NCI-H2227 treated with DMSO at 0.1 percent for 48 hours (cell line): Measurements from ENCODE around the gene ADAMTS2.

Experiments
- DNase-seq: peaks from one replicate; lab custom pipeline; 2025; lab: John Stamatoyannopoulos, UW

ADAMTS2 gene

DNA sequence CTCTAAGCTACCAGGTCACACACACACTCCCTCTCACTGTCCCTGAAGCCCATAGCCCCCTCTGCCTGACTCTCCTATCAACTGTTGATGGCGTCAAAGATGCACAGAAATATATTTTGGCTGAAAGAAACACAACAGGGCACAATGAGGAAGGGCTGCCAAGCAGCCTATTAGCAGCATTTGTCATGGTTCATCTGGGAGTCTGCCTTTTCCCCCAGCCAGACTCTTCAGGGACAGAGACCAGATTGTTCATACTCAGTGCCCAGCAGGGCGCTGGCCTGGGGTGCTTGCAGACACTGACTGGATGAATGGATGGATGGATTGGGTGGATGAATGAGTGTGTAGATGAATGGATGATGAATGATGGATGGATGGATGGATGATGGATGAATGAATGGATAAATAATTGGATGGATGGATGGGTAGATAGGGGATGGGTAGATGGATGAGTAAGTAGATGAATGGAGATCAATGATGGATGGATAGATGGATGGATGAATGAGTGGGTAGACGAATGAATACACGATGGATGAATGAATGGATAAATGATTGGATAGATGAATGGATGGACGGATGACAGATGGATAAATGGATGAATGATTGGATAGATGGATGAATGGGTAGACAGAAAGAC lies 90.5 kb downstream of the ADAMTS2 start:
- DNase-seq: no peak

DNA sequence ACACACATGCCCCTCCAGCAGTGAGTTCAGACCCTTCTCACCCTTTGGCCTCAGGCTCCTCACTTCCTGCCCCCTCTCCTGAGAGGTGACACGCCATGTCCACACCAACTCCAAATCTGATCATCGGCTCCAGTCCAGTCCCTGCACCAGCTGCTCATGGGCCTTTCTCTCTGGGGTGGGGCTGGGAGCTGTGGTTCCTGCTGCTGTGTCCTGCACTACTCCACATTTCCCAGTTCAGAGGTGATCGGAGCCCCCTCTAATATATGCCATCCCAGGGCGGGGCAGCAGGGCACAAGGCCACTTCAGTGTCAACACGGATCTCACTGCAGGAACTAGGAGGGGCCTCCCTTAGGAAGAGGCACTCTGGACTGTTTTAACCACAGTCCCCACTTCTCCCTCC lies 91.5 kb downstream of the ADAMTS2 start:
- no peak for DNase-seq

GRCh38 chr5:179251276-179251969 lies 93.8 kb downstream of the ADAMTS2 start:
- DNase-seq: no peak

DNA sequence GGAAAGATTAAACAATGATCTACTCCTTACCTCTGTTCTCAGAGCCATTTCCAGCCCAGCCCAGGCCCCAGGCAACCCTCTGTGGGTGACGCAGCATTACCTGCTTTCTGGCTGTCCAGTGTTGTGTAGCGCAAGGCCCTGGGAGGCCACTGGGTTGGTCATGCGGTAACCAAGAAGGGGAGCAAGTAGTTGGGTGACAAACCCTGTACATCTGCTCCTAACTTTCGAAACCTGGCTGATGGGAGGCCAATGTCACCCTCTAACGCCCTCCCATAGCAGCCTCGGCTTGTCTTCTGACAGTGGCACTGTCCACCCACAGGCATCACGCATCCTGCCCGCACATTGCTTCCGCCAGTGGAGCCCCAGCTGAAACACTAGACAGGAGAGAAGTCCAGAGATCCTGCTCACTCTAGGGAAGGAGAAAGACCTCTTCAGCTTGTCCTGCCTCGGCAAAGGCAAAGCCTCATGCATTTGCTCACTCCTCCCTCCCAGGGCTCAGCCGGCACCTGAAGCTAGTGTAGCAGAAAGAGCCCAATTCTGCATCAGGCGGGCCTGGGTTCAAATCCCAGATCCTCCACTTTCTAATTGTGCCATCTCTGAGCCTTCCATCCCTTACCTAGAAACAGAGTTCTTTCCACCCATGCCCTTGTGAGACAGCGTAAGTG lies 94.6 kb downstream of the ADAMTS2 start:
- no peak for DNase-seq

- DNase-seq: no peak
Observed at GRCh38 chr5:179246227-179246626, 99.0 kb downstream of the ADAMTS2 start.

DNA sequence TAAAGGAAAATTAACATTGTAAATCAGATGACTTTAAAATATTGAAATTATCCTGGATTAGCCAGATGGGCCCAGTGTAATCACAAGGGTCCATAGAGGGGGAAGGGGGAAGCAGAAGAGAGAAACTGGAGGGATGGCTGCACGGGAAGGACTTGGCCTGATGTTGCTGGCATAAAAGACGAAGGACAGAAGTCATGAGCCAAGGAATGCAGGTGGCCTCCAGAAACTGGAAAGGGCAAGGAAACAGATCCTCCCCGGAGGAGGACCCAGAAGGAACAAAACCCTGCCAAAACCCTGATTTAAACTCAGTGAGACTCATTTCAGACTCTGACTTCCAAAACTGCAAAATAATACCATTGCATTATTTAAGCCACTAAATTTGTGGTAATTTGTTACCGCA lies 100.2 kb downstream of the ADAMTS2 start:
- DNase-seq: no peak

DNA sequence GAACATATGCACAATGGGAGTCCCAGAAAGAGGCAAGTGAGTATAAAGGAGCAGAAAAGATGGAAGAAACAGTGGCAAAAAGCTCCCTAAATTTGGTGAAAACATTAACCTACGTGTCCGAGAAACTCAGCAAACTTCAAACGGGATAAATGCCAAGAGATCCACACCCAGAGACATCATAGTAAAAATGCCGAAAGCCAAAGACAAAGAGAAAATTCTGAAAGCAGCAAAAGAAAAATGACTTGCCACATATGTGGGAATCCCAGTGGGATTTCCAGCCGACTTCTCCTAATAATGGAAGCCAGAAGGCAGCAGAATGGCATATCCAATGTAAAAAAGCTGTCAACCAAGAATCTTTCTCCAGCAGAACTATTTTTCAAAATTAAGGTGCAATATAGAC lies 101.2 kb downstream of the ADAMTS2 start:
- DNase-seq: no peak

DNA sequence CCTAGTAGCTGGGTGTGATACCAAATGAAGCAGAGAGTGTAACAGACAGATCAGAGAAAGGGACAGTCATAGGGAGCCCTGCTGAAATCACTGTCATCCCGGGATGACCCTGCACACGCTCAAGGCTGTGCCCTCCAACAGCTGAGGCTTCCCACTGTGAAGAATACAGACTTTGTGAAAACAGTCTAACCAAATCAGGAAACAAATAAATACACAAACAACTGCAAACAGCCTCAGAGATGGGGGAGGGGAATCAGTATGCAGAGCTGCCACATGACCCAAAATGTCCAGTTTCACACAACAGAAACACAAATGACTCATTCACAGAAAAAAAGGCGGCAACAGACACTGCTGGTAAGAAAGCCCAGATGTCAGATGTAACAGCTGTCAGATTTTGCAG lies 101.9 kb downstream of the ADAMTS2 start:
- DNase-seq: no peak

- no peak for DNase-seq
Observed at GRCh38 chr5:179242676-179243075, 102.6 kb downstream of the ADAMTS2 start.

- DNase-seq: no peak
Observed at GRCh38 chr5:179241764-179242370, 103.4 kb downstream of the ADAMTS2 start.

DNA sequence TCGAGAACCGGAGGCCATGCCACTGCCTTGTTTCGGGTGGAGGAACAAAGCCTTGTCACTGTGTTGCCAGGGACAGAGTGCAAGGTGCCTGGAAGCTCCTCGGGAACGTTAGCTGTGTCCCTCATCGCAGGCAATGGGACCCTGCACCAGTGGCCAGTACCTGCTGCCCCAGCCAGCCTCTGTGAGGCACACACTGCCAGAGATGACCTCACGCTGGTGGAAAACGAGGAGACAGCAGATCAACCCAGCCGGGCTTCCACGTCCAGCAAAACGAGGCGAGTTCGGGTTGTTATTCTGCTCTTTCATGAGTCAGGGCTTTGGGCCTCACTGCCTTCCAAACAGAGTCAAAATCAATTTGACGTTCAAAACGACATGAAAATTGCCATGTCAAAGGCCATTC lies 104.1 kb downstream of the ADAMTS2 start:
- no peak for DNase-seq

GRCh38 chr5:179240561-179240960 lies 104.7 kb downstream of the ADAMTS2 start:
- DNase-seq: no peak

DNA sequence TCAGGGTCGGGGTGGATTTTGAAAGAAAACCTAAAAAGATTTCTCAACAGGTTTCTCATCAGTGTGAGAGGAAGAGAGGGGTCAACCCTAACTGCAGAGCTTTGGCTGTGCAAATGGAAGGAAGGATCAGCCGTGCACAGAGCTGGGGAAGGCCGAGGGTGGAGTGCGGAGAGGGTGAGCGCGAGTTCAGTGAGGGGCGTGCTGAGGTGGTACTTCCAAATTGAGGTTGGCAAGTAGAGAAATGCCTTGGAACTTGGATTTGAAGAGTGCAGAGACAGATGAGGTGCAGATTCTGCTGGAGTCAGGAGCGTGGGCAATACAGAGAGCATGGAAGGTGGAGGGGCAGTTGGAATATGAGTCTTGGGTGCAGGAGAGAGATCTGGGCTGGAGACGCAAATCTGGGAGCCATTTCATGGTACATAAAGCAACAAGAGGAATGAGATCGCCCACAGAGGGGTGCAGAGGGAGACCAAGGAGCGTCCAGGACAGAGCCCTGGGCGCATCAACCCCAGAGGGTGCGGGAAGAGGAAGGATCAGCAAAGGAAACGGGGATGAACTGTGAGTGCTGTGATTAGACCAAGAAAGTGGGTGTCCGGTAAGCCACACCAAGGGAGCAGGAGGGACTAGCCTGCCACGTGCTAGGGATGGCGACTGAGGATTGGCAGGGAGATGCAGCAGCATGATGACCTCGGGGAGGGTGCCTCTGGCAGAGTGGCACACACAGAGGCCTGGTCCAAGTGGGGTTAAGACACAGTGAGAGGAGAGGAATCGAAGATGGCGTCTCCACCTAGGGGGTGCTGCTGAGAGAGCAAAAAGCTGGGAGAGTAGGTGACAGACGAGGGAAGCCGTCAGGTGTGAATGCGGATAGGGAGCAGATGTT lies 105.8 kb downstream of the ADAMTS2 start:
- no peak for DNase-seq

DNA sequence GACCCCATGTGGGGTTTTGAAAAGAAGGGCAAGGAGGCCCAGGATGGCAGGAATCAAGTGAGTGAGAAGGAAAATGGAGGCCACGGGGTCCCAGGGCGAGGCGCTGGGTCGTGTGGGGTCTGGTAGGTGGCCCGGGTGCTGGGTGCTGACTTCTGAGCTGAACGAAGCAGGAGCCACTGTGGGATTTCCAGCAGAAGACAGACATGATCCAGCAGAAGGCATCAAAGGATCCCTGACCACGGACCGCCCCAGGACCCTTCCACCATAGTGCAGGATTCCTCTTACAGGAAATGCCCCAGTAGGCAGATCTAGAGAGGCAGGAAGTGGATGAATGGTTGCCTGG lies 106.7 kb downstream of the ADAMTS2 start:
- DNase-seq: no peak

DNA sequence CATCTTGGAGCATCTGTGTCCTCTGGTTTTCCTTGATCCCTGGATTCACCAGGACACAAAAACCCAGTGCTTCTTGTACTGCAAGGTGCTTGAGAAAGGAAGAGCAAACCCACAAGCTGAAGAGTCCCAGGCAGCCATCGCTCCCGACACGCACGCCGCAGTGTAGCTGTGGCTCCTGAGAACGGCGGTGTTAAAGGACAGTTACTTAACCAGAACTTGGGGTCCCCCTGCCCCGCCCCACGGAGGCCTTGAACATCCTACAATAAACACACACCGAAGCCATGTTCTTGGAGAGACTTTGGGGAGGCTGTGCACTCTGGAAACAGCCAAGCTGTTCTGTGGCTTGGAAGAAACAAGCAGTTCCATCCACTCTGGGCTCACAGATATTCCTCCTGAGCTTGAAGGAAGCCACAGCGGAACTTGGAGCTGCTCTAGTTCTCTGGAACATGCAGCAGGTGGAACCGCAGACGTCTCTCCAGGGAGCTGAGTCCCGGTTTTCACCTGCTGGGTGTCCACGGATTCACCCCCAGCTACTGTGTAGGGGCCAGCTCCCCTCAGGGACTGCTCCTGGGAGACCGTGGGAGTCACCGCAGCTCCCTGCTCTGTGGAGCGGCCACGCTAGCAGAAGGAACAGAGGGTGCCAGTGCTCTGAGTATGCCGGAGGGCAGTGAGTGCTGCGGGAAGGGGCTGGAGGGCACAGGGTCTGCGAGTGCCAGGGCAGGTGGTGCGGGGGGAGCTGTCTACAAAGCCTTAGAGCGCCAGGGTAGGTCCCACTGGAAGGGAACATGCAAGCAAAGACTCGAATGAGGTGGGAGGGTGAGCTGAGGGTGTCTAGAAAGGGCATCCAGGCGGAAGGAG lies 107.3 kb downstream of the ADAMTS2 start:
- no peak for DNase-seq

- no peak for DNase-seq
Observed at GRCh38 chr5:179235416-179236400, 109.6 kb downstream of the ADAMTS2 start.

DNA sequence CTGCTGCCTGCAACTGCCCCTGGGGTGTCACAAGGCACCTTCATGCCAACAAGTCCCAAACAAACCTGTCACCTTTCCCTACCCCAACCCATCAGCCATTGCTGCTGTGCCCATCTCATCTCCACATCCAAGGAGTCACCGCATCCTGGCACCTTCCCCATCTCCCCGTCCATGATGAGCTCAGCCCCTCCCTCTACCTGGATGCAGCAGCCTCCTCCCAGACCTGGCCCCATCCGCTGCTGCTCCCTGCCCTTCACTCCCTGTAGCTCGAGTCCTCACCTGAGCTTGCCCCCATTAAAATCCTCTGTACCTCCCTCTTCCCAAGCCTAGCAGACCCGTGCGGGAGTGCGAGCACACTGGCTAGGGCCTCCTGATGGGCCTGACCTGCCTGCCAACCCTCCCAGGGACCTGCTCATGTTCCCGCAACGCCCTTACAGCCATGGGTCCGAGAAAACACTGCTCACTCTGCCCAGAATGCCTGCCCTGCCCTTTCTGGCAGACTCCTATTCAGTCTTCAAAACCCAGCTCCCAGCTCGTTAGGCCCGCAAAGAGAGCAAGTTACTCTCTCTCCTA lies 110.6 kb downstream of the ADAMTS2 start:
- no peak for DNase-seq

DNA sequence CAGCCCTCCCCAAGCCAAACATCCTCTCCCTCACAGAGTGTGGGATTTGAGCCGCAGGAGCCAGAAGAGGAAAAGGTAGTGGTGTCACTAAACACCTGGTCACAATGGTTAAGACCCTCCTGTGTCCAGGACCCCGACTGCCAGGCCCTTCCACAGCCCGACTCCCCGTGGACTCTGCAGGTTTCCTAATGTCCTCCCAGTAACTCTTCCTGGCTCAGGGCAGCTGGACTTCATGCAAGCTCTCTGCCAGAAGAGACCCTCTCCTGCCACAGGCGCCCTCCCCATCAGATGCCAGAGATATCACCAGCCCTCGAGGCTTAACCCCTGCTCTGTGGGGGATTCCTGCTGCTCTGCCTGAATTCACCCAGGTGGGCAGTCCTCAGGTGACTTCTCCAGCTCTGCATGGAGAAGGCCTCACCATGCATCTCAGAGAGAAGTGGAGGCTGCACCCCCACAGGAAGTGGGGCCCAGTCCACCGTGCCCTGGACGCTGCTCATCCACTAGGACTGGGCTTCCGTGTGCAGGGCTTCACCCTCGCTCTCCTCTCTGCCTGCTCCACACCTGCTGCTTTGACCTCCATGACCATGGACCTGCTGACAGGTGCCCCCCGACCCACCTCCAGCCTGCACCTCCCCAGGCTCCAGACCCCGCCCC lies 111.2 kb downstream of the ADAMTS2 start:
- no peak for DNase-seq
